NOMO-1 treated with DMSO at 0.1 percent for 48 hours (cell line): ENCODE measurements around the gene SOS2.
"Not testable (repeated sequence)": the region's sequence is repeated elsewhere in the genome, so short reads cannot be mapped to it uniquely, and the experiment has no call there.

ENCODE experiments used
- DNase-seq: peaks from one replicate; lab custom pipeline; 2025; ENCODE audit not compliant: unreplicated experiment; lab: John Stamatoyannopoulos, UW

Gene SOS2

GRCh38 chr14:50086321-50086711, 145.1 kb downstream of the SOS2 start:
- DNase-seq: no peak

- no peak for DNase-seq
Observed at GRCh38 chr14:50085570-50086320, 145.6 kb downstream of the SOS2 start.

- DNase-seq: no peak
Observed at GRCh38 chr14:50084666-50085065, 146.7 kb downstream of the SOS2 start.

GRCh38 chr14:50083467-50084337, 147.7 kb downstream of the SOS2 start:
- DNase-seq: no peak

- peak; percentile 81 for DNase-seq
Observed at GRCh38 chr14:50082784-50083466, 148.5 kb downstream of the SOS2 start.

- DNase-seq: no peak
Observed at GRCh38 chr14:50082308-50082742, 149.1 kb downstream of the SOS2 start.

GRCh38 chr14:50079103-50079502, 152.3 kb downstream of the SOS2 start:
- not testable (repeated sequence) for DNase-seq

GRCh38 chr14:50073663-50074062, 157.7 kb downstream of the SOS2 start:
- not testable (repeated sequence) for DNase-seq

GRCh38 chr14:50072395-50072794, 159.0 kb downstream of the SOS2 start:
- DNase-seq: no peak

GRCh38 chr14:50070840-50071548, 160.4 kb downstream of the SOS2 start:
- DNase-seq: no peak

GRCh38 chr14:50070230-50070629, 161.1 kb downstream of the SOS2 start:
- DNase-seq: no peak

- DNase-seq: no peak
Observed at GRCh38 chr14:50069325-50069724, 162.1 kb downstream of the SOS2 start.

- no peak for DNase-seq
Observed at GRCh38 chr14:50068496-50068895, 162.9 kb downstream of the SOS2 start.

GRCh38 chr14:50067723-50068495, 163.5 kb downstream of the SOS2 start:
- no peak for DNase-seq
